ENCODE data around the gene MYPOP. TPM values are rescaled to one million over a fixed set of nuclear protein-coding genes. Genes with fewer than 3 reads are reported as not detected.

MYPOP gene
- total and polyA plus RNA-seq, 2 of the 13 experiments (the other 11 are each of a cell fraction or from before 2014, with no cell fraction given), result 2.3 to 2.7 TPM

GRCh38 chr19:45873219-45873772 is 29.1 kb downstream of the MYPOP start (continued):
- TF ChIP-seq JUND (CRISPR knock-in tag; IDR thresholded peaks at IDR 0.05), result no peak
- no peak for TF ChIP-seq ZBTB21 (CRISPR knock-in tag; IDR thresholded peaks at IDR 0.05)
- no peak for TF ChIP-seq MIXL1 (CRISPR knock-in tag; IDR thresholded peaks at IDR 0.05)
- TF ChIP-seq, protein P1, sequence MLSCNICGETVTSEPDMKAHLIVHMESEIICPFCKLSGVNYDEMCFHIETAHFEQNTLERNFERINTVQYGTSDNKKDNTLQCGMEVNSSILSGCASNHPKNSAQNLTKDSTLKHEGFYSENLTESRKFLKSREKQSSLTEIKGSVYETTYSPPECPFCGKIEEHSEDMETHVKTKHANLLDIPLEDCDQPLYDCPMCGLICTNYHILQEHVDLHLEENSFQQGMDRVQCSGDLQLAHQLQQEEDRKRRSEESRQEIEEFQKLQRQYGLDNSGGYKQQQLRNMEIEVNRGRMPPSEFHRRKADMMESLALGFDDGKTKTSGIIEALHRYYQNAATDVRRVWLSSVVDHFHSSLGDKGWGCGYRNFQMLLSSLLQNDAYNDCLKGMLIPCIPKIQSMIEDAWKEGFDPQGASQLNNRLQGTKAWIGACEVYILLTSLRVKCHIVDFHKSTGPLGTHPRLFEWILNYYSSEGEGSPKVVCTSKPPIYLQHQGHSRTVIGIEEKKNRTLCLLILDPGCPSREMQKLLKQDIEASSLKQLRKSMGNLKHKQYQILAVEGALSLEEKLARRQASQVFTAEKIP (CRISPR knock-in tag; IDR thresholded peaks at IDR 0.05; ENCODE audit: borderline replicate concordance), result no peak
- TF ChIP-seq ASH2L (IDR thresholded peaks at IDR 0.05; ENCODE audit: insufficient read length, low read depth, low read length), result no peak
- TF ChIP-seq THAP8 (CRISPR knock-in tag; IDR thresholded peaks at IDR 0.05; ENCODE audit: borderline replicate concordance), result 0 out of 2 replicates have a peak, but pooled peaks have one; percentile 56
- TF ChIP-seq MEF2D (CRISPR knock-in tag; IDR thresholded peaks at IDR 0.05), result no peak
- TF ChIP-seq ZNF383 (CRISPR knock-in tag; IDR thresholded peaks at IDR 0.05; ENCODE audit: borderline replicate concordance), result no peak
- TF ChIP-seq SKI (IDR thresholded peaks at IDR 0.05; ENCODE audit: partially characterized antibody), result no peak
- TF ChIP-seq, protein P2, sequence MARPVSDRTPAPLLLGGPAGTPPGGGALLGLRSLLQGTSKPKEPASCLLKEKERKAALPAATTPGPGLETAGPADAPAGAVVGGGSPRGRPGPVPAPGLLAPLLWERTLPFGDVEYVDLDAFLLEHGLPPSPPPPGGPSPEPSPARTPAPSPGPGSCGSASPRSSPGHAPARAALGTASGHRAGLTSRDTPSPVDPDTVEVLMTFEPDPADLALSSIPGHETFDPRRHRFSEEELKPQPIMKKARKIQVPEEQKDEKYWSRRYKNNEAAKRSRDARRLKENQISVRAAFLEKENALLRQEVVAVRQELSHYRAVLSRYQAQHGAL (CRISPR knock-in tag; IDR thresholded peaks at IDR 0.05; ENCODE audit: not compliant biosample characterization), result no peak
- peak; percentile 18 for TF ChIP-seq POLR2G (IDR thresholded peaks at IDR 0.05; ENCODE audit: low read depth, low read length)
- TF ChIP-seq ZNF761 (CRISPR knock-in tag; conservative IDR thresholded peaks at IDR 0.05), result no peak
- TF ChIP-seq WIZ (CRISPR knock-in tag; IDR thresholded peaks at IDR 0.05), result 0 out of 2 replicates have a peak, but pooled peaks have one; percentile 40
- 0 out of 2 replicates have a peak, but pooled peaks have one; percentile 10 for TF ChIP-seq PAF1 (CRISPR knock-in tag; IDR thresholded peaks at IDR 0.05)
- no peak for TF ChIP-seq HNRNPUL1 (IDR thresholded peaks at IDR 0.05; ENCODE audit: low read depth, low read length)
- no peak for TF ChIP-seq ZNF672 (CRISPR knock-in tag; IDR thresholded peaks at IDR 0.05)
- no peak for TF ChIP-seq PLSCR1 (CRISPR knock-in tag; IDR thresholded peaks at IDR 0.05; ENCODE audit: borderline replicate concordance)
- TF ChIP-seq DMAP1 (CRISPR knock-in tag; IDR thresholded peaks at IDR 0.05), result no peak
- no peak for TF ChIP-seq REL (CRISPR knock-in tag; conservative IDR thresholded peaks at IDR 0.05)
- TF ChIP-seq SRSF4 (IDR thresholded peaks at IDR 0.05; ENCODE audit: low read depth, low read length, poor library complexity, severe bottlenecking), result no peak
- TF ChIP-seq, protein P3, sequence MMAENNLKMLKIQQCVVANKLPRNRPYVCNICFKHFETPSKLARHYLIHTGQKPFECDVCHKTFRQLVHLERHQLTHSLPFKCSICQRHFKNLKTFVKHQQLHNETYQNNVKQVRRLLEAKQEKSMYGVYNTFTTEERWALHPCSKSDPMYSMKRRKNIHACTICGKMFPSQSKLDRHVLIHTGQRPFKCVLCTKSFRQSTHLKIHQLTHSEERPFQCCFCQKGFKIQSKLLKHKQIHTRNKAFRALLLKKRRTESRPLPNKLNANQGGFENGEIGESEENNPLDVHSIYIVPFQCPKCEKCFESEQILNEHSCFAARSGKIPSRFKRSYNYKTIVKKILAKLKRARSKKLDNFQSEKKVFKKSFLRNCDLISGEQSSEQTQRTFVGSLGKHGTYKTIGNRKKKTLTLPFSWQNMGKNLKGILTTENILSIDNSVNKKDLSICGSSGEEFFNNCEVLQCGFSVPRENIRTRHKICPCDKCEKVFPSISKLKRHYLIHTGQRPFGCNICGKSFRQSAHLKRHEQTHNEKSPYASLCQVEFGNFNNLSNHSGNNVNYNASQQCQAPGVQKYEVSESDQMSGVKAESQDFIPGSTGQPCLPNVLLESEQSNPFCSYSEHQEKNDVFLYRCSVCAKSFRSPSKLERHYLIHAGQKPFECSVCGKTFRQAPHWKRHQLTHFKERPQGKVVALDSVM (CRISPR knock-in tag; IDR thresholded peaks at IDR 0.05), result no peak
- TF ChIP-seq FOXA1 (IDR thresholded peaks at IDR 0.05), result no peak
- no peak for TF ChIP-seq FOXA1 (CRISPR knock-in tag; IDR thresholded peaks at IDR 0.05)
- TF ChIP-seq SMAD1 (CRISPR knock-in tag; IDR thresholded peaks at IDR 0.05; ENCODE audit: borderline replicate concordance, low read depth), result no peak
- no peak for TF ChIP-seq ZNF329 (CRISPR knock-in tag; IDR thresholded peaks at IDR 0.05; ENCODE audit: low read depth)
- no peak for TF ChIP-seq ZNF629 (CRISPR knock-in tag; conservative IDR thresholded peaks at IDR 0.05)
